NCI-H2107 treated with DMSO at 0.1 percent for 48 hours (cell line): Measurements from ENCODE around the gene PSMA8.
"Not testable (repeated sequence)": the region's sequence is repeated elsewhere in the genome, so short reads cannot be mapped to it uniquely, and the experiment has no call there.

ENCODE experiments used
- DNase-seq: peaks from one replicate; lab custom pipeline; 2025; ENCODE audit not compliant: unreplicated experiment; lab: John Stamatoyannopoulos, UW

Gene PSMA8

GRCh38 chr18:26133652-26134051 is at the start of gene PSMA8:
Gene PSMA8 (plus strand): TSS chr18:26133869. CDS start chr18:26133966, 97 bp downstream.
- no peak for DNase-seq

GRCh38 chr18:26085056-26085455 is 48.6 kb upstream of the PSMA8 start:
- no peak for DNase-seq

DNA sequence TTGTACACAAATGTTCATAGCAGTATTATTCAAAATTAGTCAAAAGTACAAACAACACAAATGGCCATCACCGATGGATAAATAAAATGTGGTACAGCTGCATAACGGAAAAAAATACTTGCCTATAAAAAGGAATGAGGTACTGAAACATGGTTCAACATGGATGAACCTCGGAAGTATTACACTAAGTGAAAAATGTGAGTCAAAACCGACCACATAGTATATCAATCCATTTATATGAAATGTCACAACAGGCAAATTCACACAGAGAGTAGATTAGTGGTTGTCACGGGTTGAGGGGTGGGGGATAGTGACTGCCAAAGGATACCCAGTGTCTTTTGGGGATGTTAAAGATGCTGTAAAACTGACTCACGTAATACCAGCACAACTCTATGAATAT is 46.7 kb upstream of the PSMA8 start:
- DNase-seq, result no peak

GRCh38 chr18:26088487-26088886 is 45.2 kb upstream of the PSMA8 start:
- DNase-seq, result no peak

DNA sequence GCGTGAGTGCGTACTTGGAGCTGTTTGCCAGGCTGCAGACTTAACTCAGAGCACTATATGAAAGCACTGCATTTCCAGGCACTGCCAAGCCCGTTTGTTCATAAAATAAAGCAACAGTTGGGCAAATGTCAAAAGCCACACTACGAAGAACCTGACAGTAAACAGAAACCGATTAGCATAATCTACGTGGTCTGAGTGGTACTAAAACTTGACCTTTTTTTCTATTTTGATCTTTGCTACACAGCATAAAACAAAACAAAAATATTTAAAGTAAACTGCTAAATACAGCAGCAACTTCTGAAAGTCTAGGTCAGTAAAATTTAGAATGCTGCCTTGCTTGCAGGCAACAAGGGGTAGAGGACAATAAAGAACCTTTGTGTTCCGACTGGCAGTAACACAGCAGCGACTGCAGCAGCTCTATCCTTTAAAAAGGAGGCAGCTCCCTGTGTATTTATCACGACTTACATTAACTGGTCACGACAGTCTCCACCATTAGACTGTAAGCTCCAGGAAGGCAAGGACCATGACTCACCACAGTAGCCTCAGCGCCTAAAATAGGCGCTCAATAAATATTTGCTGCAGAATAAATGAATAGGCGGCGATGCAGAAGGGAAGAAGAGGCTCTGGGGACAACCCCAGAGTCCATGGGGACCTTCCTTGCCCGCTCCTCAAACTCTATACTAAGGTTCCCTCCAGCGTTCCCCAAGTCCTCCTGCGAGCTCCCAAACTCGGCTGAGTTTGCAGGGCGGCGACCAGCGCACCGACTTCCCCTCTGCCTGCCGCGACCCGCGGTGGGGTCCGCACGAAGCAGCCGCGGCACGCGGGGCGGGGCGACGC is 44.2 kb upstream of the PSMA8 start:
- DNase-seq, result no peak

GRCh38 chr18:26090130-26091046 is 43.3 kb upstream of the PSMA8 start, which contains the start of gene SS18:
Gene SS18 (minus strand): TSS chr18:26090613. CDS start chr18:26090569, 44 bp downstream.
- peak; percentile 32 for DNase-seq

DNA sequence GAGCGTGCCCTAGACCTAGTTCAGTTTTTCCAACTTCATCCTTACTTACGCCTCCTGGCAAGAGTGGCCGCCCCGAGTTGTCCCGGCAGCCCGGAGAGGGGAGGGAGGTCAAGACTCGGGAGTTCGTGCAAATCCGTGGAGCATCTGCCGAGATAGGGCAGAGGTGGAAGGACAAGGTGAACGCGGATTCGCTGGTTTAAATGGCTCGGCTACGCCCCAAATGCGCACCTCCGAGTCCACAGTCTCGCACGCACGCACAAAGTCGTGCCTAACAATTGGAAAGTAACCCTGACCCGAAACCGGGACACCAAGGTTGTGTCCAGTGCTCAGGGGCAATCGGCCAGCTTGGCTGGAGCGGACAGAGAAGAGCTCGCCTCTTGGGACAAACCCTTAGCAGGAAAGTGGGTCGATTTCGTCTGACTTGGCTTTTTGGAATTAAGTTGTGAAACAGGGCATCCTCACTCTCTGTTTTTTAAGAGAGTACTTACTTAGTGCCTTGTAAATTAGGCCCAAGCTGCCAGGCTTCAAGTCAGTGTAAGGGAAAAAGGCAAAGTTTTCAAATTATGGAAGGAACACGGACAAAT is 42.5 kb upstream of the PSMA8 start:
- no peak for DNase-seq

GRCh38 chr18:26096852-26097251 is 36.8 kb upstream of the PSMA8 start:
- no peak for DNase-seq

DNA sequence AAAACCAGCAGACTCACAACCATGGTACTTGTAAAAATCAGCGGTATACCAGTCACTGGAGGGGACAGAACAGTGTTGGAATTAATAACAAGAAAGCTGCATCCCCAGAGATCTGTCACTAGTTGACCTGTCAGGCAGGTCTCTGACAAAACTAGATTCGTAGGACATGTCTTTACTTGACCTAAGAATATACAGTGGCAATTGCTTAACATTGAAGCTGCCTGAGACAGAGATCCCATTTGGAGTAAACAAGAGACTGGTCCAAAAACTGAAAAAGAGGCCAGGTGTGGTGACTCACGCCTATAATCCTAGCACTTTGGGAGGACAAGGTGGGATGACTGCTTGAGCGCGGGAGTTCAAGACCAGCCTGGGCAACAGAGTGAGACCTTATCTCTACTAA is 36.1 kb upstream of the PSMA8 start:
- no peak for DNase-seq

DNA sequence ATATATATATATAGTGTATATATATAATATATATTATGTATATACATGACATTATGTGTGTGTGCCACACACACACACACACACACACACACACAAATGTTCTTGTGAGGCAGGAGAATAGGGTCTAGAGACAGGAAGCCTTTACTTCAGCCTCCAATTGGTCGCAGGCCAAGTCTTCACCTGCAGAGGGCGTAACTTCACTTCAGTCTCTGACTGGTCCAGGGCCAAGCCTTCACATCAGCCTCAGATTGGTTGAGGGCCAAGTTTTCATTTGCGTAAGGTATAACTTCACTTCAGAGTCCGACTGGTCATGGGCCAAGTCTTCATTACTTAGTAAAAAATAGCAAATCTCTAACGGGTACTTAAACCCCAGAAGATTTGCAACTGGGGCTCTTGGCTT is 30.1 kb upstream of the PSMA8 start:
- DNase-seq, result no peak

DNA sequence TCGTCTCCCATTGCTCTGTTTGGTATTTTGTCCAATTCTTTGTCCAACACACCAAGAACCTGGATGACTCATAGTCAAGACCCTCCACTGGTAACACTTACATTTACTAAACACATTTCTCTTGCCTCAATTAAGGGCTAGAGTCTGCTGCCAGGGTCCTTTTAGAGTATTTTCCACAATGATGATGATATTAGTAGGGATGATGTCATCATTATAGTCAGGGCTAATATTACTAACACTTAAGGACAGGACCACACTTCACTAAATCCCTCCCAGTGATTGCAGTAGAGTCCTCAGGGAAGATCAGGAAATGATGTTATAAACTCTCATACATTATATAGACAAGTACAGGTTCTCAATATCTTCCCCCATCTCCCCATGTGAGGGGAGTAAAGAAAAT is 29.6 kb upstream of the PSMA8 start:
- DNase-seq, result no peak

DNA sequence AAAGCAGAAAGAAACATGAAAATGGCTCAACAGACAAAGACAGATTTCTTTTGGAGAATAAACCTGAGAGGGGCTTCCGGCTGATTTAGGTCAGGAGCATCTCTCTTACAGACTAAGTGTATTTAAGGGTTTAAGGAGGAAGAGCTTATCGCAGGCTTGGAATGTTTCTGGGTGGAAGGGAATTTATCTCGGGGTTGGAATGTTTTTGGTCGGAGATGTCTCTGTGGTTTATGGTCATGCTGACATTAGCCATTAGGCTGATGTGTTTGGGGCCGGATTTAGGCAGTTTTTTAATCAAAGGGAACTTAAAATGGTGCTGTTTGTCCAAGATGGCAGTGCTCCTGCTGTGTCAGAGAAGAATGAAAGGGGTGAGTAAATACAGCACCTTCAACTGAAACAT is 14.4 kb upstream of the PSMA8 start:
- no peak for DNase-seq

- DNase-seq, result no peak
Observed at GRCh38 chr18:26121476-26121875, 12.2 kb upstream of the PSMA8 start.

DNA sequence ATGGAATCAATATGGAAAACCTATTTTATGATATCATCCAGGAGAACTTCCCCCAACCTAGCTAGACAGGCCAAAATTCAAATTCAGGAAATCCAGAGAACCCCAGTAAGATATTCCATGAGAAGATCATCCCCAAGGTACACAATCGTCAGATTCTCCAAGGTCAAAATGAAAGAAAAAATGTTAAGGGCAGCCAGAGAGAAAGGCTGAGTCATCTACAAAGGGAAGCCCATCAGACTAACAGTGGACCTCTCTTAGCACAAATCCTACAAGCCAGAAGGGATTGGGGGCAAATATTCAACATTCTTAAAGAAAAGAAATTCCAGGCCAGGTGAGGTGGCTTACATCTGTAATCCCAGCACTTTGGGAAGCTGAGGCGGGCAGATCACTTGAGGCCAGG is 11.7 kb upstream of the PSMA8 start:
- DNase-seq, result not testable (repeated sequence)

GRCh38 chr18:26127786-26128185 is 5.9 kb upstream of the PSMA8 start:
- no peak for DNase-seq

DNA sequence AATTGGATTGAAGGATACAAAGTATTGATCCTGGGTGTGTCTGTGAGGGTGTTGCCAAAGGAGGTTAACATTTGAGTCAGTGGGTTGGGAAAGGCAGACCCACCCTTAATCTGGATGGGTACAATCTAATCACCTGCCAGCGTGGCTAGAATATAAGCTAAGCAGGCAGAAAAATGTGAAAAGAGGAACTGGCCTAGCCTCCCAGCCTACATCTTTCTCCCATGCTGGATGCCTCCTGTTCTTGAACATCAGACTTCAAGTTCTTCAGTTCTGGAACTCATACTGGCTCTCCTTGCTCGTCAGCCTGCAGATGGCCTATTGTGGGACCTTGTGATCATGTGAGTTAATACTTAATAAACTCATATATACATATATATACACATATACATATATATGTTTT is 5.5 kb upstream of the PSMA8 start:
- DNase-seq, result not testable (repeated sequence)

- no peak for DNase-seq
Observed at GRCh38 chr18:26134107-26134506, 438 bp downstream of the PSMA8 start.

GRCh38 chr18:26135548-26135947 is 1.9 kb downstream of the PSMA8 start:
- peak; percentile 0 for DNase-seq

GRCh38 chr18:26157326-26157725 is 23.7 kb downstream of the PSMA8 start:
- no peak for DNase-seq

DNA sequence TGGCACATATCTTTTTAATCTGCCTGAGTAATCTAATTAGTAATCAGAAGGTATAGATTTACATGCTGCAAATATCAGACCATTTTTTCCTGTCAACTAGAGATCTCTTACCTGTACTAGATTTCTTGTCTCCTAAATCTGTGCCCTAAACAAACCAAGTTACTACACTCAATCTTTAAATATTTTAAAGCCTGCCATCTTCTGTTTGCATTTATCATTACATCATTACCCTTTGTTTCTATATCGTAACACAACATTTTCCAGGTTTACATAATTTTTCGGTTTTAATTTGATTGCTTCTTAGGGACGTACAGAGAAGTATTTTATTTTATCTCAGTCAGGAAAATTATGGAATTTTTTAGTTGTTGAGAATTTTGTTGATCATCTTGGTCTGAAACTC is 25.7 kb downstream of the PSMA8 start:
- DNase-seq, result no peak

GRCh38 chr18:26164571-26164970 is 30.9 kb downstream of the PSMA8 start:
- no peak for DNase-seq
